ENCODE data around the gene TRPM3.

DNA sequence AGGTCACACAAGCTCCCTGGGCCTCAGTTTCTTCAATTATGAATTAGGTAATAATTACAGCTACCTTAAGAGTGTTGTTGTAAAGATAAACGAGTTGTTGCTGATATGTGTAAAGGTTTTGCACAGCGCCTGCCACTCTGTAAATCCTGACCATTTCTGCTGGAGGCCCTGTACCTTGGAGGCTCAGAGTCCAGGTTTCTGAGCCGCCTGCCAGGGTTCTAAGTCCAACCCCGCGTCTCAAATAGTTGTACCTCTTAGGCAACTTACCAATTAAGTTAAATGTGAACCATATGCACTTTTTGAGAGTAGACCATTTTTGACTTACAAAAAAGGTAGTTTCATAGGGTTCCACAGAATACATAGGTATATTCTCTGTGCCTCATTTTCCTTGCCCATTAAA is 550.2 kb downstream of the TRPM3 start:
- TF ChIP-seq ZNF274 (IDR thresholded peaks at IDR 0.05; ENCODE audit: low read depth, low read length) (no peak), YY1 (IDR thresholded peaks at IDR 0.05; ENCODE audit: insufficient read depth, insufficient read length) (no peak)

Measured in NT2/D1 (cell line).